HEK293T (cell line): Measurements from ENCODE around the gene HS3ST6.
"Not testable (repeated sequence)": the region's sequence is repeated elsewhere in the genome, so short reads cannot be mapped to it uniquely, and the experiment has no call there.

ENCODE experiments used
- CTCF ChIA-PET: fragments of 350-600 bp; formaldehyde crosslinking; extraction: SDS; loops from one replicate; lab custom pipeline; 2021; ENCODE audit warnings: antibody characterized with exemption, inconsistent platforms; lab: Yijun Ruan, JAX
- POLR2A ChIA-PET: fragments of 350-600 bp; formaldehyde crosslinking; extraction: SDS; loops from one replicate; lab custom pipeline; 2020; ENCODE audit warnings: antibody characterized with exemption, inconsistent platforms; lab: Yijun Ruan, JAX
- DNase-seq: peaks from one replicate; pipeline ENCODE4 v3.0.0; 2012; ENCODE audit warnings: mixed read lengths; ENCODE audit errors: extremely low spot score
- ARNT ChIP-seq: fragments of 450-650 bp; IDR thresholded peaks from 2 replicates; pipeline ENCODE4 v1.6.1; 2017; ENCODE audit warnings: mild to moderate bottlenecking
- BHLHE40 ChIP-seq: fragments of 450-650 bp; IDR thresholded peaks from 2 replicates; pipeline ENCODE4 v1.6.1; 2016; ENCODE audit warnings: mild to moderate bottlenecking, moderate library complexity, borderline replicate concordance
- CTBP1 ChIP-seq: fragments of 450-650 bp; IDR thresholded peaks from 2 replicates; pipeline ENCODE4 v1.6.1; 2016; ENCODE audit warnings: borderline replicate concordance
- ELF4 ChIP-seq: fragments of 450-650 bp; IDR thresholded peaks from 2 replicates; pipeline ENCODE4 v1.6.1; 2017; ENCODE audit warnings: antibody characterized with exemption
- FOXA1 ChIP-seq: fragments of 450-650 bp; IDR thresholded peaks from 2 replicates; pipeline ENCODE4 v1.6.1; 2016; ENCODE audit warnings: mild to moderate bottlenecking
- FOXK2 ChIP-seq: fragments of 450-650 bp; IDR thresholded peaks from 2 replicates; pipeline ENCODE4 v1.6.1; 2016; ENCODE audit warnings: mild to moderate bottlenecking
- FOXM1 ChIP-seq: fragments of 450-650 bp; IDR thresholded peaks from 2 replicates; pipeline ENCODE4 v1.6.1; 2017; ENCODE audit warnings: mild to moderate bottlenecking, borderline replicate concordance
- HDGF ChIP-seq: fragments of 450-650 bp; IDR thresholded peaks from 2 replicates; pipeline ENCODE4 v1.6.1; 2017; ENCODE audit warnings: antibody characterized with exemption, borderline replicate concordance
- L3MBTL2 ChIP-seq: fragments of 450-650 bp; conservative IDR thresholded peaks from 2 replicates; pipeline ENCODE4 v1.6.1; 2016; ENCODE audit warnings: mild to moderate bottlenecking
- LEF1 ChIP-seq: fragments of 450-650 bp; IDR thresholded peaks from 2 replicates; pipeline ENCODE4 v1.6.1; 2017; ENCODE audit warnings: mild to moderate bottlenecking, borderline replicate concordance
- NFRKB ChIP-seq: fragments of 450-650 bp; IDR thresholded peaks from 2 replicates; pipeline ENCODE4 v1.6.1; 2016; ENCODE audit warnings: mild to moderate bottlenecking, moderate library complexity
- SUZ12 ChIP-seq: fragments of 450-650 bp; IDR thresholded peaks from 2 replicates; pipeline ENCODE4 v1.6.1; 2016; ENCODE audit warnings: mild to moderate bottlenecking
- TARDBP ChIP-seq: fragments of 450-650 bp; IDR thresholded peaks from 2 replicates; pipeline ENCODE4 v1.6.1; 2016
- ZNF384 ChIP-seq: fragments of 450-650 bp; IDR thresholded peaks from 2 replicates; pipeline ENCODE4 v1.6.1; 2016
- TF ChIP-seq, protein P1 (sequence below): fragments of 450-650 bp; IDR thresholded peaks from 2 replicates; pipeline ENCODE4 v1.6.1; 2016

The HS3ST6 gene

DNA sequence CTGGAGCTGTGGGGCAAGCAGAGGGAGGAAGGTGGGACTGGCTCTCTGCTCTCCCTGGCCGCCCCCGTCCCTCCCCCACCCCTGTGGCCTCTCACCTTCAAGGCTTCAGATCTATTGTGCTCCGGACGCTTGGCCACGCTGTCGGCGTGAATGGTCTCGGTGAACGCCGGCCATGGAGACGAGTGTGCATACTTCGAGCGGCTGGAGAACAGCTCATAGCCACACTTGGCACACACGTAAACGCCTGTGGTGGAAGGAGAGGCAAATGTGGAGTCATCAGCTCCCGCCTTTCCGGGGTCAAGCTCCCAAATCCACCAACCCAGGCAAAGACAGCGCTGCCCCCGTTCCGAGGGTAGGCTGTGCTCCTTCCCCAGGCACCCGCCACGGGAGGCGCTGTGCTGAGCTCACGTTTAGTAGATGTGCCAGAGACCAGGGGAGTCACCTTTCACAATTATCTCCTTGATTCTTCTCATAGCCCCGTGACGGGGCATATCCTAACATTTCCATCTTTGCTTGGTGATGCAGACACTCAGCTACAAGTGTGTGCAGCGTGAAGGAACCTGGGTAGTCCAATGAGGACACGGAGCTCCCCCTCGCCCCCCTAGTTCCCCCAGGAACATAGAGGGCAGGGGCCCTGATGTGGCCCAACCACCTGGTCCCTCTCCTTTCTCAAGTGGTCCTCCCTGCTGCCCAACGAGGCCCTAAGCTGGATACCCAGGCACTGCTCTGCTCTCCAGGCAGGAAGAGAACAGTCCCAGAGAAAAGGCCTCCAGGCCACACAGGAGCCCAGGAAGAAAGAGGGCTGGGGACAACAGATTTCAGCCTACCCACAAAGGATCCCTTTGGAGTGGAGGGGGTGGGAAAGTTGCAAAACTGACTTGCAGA is 23.2 kb upstream of the HS3ST6 start:
- TF ChIP-seq FOXM1, result no peak
- no peak for TF ChIP-seq NFRKB
- TF ChIP-seq LEF1, result no peak
- TF ChIP-seq HDGF, result no peak
- no peak for TF ChIP-seq ELF4
- no peak for TF ChIP-seq ARNT
- TF ChIP-seq, protein P1, sequence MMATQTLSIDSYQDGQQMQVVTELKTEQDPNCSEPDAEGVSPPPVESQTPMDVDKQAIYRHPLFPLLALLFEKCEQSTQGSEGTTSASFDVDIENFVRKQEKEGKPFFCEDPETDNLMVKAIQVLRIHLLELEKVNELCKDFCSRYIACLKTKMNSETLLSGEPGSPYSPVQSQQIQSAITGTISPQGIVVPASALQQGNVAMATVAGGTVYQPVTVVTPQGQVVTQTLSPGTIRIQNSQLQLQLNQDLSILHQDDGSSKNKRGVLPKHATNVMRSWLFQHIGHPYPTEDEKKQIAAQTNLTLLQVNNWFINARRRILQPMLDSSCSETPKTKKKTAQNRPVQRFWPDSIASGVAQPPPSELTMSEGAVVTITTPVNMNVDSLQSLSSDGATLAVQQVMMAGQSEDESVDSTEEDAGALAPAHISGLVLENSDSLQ, result no peak
- no peak for TF ChIP-seq TARDBP
- TF ChIP-seq BHLHE40, result no peak
- TF ChIP-seq SUZ12, result no peak
- POLR2A ChIA-PET, result interaction anchor here (0.8 to 5.2 kb wide), 10 partner anchors 8 to 214 kb away, joined by 3 to 95 read pairs (median 5); partner anchors contain the start of genes NUBP2, RNF151, RPS2 and SPSB3
- DNase-seq, result peak; percentile 79
- CTCF ChIA-PET, result interaction anchor here (0.6 to 2.3 kb wide), 20 partner anchors 9 to 1144 kb away, joined by 3 to 36 read pairs (median 4); partner anchors contain the start of genes NDUFB10, NOXO1, RPL3L and RPS2

DNA sequence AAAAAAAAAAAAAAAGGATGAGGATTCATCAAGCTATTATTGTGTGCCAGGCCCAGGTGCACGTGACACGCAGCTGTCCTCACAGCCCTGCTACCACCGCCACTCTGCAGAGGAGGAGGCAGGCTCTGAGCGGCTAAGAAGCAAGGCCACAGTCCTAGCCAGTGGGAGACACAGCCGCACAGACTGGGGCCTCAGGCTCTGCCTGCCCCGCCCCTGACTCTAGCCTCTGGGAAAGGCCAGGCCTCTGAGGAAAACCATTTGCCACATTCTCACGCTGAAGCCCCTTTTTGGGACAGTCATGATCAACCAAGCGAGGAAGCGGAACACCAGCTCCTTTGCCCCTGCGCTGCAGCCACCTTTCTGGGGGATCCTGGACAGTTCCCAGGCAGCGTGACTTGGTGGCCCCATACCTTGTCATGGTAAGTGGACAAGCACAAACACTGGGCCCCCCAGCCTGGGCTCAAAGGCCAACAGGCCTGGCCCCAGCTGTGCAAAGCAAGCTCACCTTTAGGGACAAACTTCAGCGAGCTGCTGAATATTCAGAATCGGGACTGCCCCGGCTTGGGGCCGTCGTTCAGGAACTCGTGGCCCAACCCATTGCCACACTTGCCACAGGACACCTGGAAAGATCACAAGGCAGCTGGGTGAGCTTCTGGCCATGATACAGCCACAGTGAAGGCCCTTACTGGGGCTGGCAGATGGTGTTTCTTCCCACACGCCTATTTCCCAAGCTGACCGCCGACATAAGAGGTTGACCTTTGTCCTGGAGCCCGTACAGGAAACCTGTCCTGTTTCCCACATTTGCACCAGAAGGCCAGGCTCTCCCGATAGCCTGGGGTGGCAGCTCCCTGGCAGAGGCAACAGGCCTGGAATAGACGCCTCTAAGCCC is 22.3 kb upstream of the HS3ST6 start:
- no peak for TF ChIP-seq ELF4
- TF ChIP-seq CTBP1, result no peak
- TF ChIP-seq, protein P1, result no peak
- DNase-seq, result no peak
- ChIA-PET CTCF (interaction anchor here (0.6 to 2.3 kb wide), 20 partner anchors 8 to 127 kb away, joined by 3 to 36 read pairs (median 4); partner anchors contain the start of genes NOXO1, RPL3L and RPS2), POLR2A (interaction anchor here (0.6 to 5.2 kb wide), 10 partner anchors 7 to 215 kb away, joined by 3 to 95 read pairs (median 5); partner anchors contain the start of genes NUBP2, RNF151, RPS2 and SPSB3)

DNA sequence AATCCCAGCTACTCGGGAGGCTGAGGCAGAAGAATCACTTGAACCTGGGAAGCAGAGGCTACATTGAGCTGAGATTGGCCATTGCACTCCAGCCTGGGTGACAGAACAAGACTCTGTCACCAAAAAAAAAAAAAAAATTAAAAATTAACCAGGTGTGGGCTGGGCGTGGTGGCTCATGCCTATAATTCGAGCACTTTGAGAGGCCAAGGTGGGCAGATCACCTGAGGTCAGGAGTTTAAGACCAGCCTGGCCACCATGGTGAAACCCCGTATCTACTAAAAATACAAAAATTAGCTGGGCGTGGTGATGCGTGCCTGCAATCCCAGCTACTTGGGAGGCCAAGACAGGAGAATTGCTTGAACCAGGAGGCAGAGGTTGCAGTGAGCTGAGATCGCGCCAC is 21.6 kb upstream of the HS3ST6 start:
- ChIA-PET CTCF (interaction anchor here (0.7 to 2.3 kb wide), 4 partner anchors 9 to 73 kb away, joined by 3 to 36 read pairs (median 4); partner anchors contain the start of gene RPL3L), POLR2A (interaction anchor here (0.6 to 5.2 kb wide), 4 partner anchors 21 to 216 kb away, joined by 3 to 95 read pairs (median 12); partner anchors contain the start of genes RNF151, RPS2 and TRAF7)
- DNase-seq, result not testable (repeated sequence)

DNA sequence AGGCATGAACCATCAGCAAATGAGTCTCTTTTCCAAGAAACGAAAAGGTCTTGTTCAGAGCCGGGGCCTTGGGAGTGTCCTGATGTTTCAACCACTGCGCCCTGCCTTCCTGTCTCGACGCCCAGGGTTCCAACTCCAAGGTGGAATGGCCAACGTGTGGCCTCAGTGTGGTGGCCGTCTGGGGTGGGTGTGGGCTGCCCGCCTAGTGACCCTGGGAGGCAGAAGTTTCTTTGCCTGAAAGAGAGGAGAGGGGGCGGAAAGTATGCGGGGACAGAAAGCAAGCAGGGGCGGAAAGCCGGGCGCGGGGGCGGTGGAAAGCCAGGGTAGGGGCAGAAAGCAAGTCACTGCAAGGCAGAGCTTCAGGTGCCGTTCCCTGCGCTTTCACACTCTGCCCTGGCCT is 20.7 kb upstream of the HS3ST6 start:
- ChIA-PET POLR2A (no interaction called here), CTCF (interaction anchor here (1.0 kb wide), 1 partner anchor 8 kb away, joined by 4 read pairs; no protein-coding TSS in a partner anchor)
- TF ChIP-seq BHLHE40 (no peak), FOXM1 (no peak), ELF4 (no peak), L3MBTL2 (no peak), NFRKB (no peak), FOXK2 (no peak), ARNT (no peak)
- TF ChIP-seq, protein P1, result no peak
- DNase-seq, result no peak

DNA sequence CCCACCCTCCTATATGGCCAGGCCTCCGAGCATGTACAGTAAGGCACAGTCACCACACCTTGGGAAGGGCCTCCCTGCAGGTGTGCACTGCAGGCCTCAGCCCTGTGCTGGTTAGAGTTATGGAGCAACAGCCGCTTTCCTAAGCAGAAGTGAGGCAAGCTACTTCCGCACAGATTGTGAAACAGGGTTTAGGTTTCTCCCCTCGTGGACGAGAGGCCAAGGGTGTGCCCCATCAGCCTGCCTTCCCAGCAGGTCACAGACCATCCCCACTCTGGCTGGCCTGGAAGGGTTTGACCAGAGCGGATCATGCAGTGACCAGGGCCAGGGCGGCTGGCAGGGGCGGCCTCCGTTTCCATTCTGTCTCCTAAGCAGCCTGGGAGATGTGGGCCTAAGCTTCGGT is 20.1 kb upstream of the HS3ST6 start:
- ChIA-PET CTCF (no interaction called here), POLR2A (no interaction called here)
- TF ChIP-seq LEF1 (no peak), L3MBTL2 (no peak), ZNF384 (no peak), FOXA1 (no peak), FOXK2 (no peak), FOXM1 (no peak), CTBP1 (no peak), BHLHE40 (no peak), NFRKB (no peak), SUZ12 (no peak)
- TF ChIP-seq, protein P1, result no peak
- DNase-seq, result no peak
